CD4-positive, alpha-beta T cell (primary cell): ENCODE data around the gene TGOLN2. TPM values are rescaled to one million over a fixed set of nuclear protein-coding genes. Genes with fewer than 3 reads are reported as not detected.

Experiments used
- ATAC-seq: fragments of 200-7000 bp; cut with Tn5 transposase; one replicate; pipeline ENCODE4 v1.10.0; 2022; ENCODE audit warnings: mild to moderate bottlenecking; ENCODE audit not compliant: poor library complexity
- CTCF ChIA-PET: fragments of 350-600 bp; sonication (Branson Sonifier 250); formaldehyde crosslinking; loops from one replicate; lab custom pipeline; 2021; ENCODE audit warnings: antibody characterized with exemption, inconsistent platforms; lab: Charles Lee
- POLR2A ChIA-PET: fragments of 350-600 bp; sonication (Branson Sonifier 250); formaldehyde crosslinking; loops from one replicate; lab custom pipeline; 2021; ENCODE audit warnings: antibody characterized with exemption, inconsistent platforms; lab: Charles Lee
- DNase-seq, 14 experiments: peaks; one replicate each; pipeline ENCODE4 v3.0.0-alpha.2; 2013 to 2020; ENCODE audit warnings: mixed read lengths in 2 of 14
- H3K27ac ChIP-seq, 2 donors: one replicate each; pipeline versions ENCODE4 v1.5.1 to v1.7.0; 2013; ENCODE audit warnings: low read length in 2 of 2, low read depth in 1 of 2, mild to moderate bottlenecking in 1 of 2
- H3K27me3 ChIP-seq, 2 experiments: 1 replicate in 1 of 2; 2 replicates in 1 of 2; pipeline versions ENCODE4 v1.6.1 to v1.7.0; 2013; ENCODE audit warnings: low read length in 2 of 2, control low read depth in 1 of 2, mild to moderate bottlenecking in 1 of 2, moderate library complexity in 1 of 2; ENCODE audit not compliant: insufficient read depth in 2 of 2, control insufficient read depth in 1 of 2
- H3K36me3 ChIP-seq: one replicate; pipeline ENCODE4 v1.6.1; 2013; ENCODE audit warnings: low read length, control low read depth; ENCODE audit not compliant: insufficient read depth
- H3K4me1 ChIP-seq: one replicate; pipeline ENCODE4 v1.6.1; 2013; ENCODE audit warnings: low read length, control low read depth; ENCODE audit not compliant: insufficient read depth
- H3K4me3 ChIP-seq: one replicate; pipeline ENCODE4 v1.5.1; 2013; ENCODE audit warnings: mild to moderate bottlenecking, low read length, moderate library complexity
- H3K9me3 ChIP-seq, 2 experiments: 1 replicate in 1 of 2; 2 replicates in 1 of 2; pipeline versions ENCODE4 v1.6.1 to v1.7.0; 2013; ENCODE audit warnings: low read length in 2 of 2, mild to moderate bottlenecking in 2 of 2, control low read depth in 1 of 2, moderate library complexity in 1 of 2; ENCODE audit not compliant: control insufficient read depth in 1 of 2, insufficient read depth in 1 of 2
- H3K27ac Mint-ChIP-seq: one replicate; pipeline ENCODE4 v1.8.0; 2020; ENCODE audit warnings: mixed read lengths
- H3K27me3 Mint-ChIP-seq: one replicate; pipeline ENCODE4 v1.8.0; 2021; ENCODE audit warnings: mixed read lengths
- H3K36me3 Mint-ChIP-seq: one replicate; pipeline ENCODE4 v1.8.0; 2021; ENCODE audit warnings: low read depth, mixed read lengths
- H3K4me1 Mint-ChIP-seq: one replicate; pipeline ENCODE4 v1.8.0; 2021; ENCODE audit warnings: low read depth, mixed read lengths
- H3K4me3 Mint-ChIP-seq: one replicate; pipeline ENCODE4 v1.8.0; 2020; ENCODE audit warnings: mild to moderate bottlenecking, mixed read lengths
- H3K9me3 Mint-ChIP-seq: one replicate; pipeline ENCODE4 v1.8.0; 2020; ENCODE audit warnings: mixed read lengths
- intact Hi-C, 2 experiments: fragments of 100-400 bp; cut with DNase I in 1 of 2; cut with micrococcal nuclease in 1 of 2; formaldehyde crosslinking; loops; one replicate each; pipeline versions ENCODE4 v1.15.1 to v1.9.0; 2023 to 2025; cut with DNase I, micrococcal nuclease
- total RNA-seq, 174 experiments: library from RNA in 2 of 174; stranded (reverse) in 2 of 174; gene quantifications; one replicate each; pipeline ENCODE4 v1.2.3 and lab custom pipeline; 2021 to 2026
- TF ChIP-seq, protein P1 (sequence below): fragments of 200-600 bp; IDR thresholded peaks from one replicate; pipeline ENCODE4 v1.8.0; 2022; ENCODE audit warnings: antibody characterized with exemption, mild to moderate bottlenecking

Gene TGOLN2
- total RNA-seq, 2 experiments from 2014 or later: 172 to 175 TPM

DNA sequence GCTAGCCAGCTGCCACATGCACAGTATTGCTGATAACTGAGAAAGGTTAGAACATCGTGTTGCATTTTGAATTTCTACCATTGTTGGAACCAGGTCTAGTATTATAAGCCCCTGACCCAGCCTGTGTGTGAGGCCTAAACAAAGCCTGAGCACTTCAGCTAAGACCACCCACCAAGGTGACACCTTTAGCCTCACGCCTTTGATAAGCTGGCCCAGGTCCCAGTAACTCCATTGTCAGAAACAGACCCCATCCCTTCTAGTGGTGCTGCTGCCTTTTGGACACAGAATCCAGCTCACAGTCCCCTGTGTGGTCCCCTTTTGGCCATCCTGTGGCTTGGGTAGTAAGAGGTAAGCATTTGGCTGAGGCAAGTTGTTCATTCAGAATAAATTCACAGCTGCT, 28.4 kb upstream of the TGOLN2 start:
- POLR2A ChIA-PET: interaction anchor here (5.1 kb wide), 1 partner anchor 30 kb away, joined by 216 read pairs; the partner anchor contains the start of gene TGOLN2
- no peak overlapping the region for H3K27ac Mint-ChIP-seq
- Histone ChIP-seq H3K27ac (no peak overlapping the region), H3K9me3 (no peaks in the 10 kb centered on the region), H3K4me1 (peaks cover 44% of the 10 kb centered on the region), H3K36me3 (peaks cover 38% of the 10 kb centered on the region), H3K4me3 (no peak overlapping the region), H3K27me3 (no peaks in the 10 kb centered on the region)
- no peak for ATAC-seq
- H3K4me1 Mint-ChIP-seq: peaks cover 63% of the 10 kb centered on the region
- H3K36me3 Mint-ChIP-seq: peaks cover 51% of the 10 kb centered on the region
- H3K4me3 Mint-ChIP-seq: no peak overlapping the region
- TF ChIP-seq, protein P1, sequence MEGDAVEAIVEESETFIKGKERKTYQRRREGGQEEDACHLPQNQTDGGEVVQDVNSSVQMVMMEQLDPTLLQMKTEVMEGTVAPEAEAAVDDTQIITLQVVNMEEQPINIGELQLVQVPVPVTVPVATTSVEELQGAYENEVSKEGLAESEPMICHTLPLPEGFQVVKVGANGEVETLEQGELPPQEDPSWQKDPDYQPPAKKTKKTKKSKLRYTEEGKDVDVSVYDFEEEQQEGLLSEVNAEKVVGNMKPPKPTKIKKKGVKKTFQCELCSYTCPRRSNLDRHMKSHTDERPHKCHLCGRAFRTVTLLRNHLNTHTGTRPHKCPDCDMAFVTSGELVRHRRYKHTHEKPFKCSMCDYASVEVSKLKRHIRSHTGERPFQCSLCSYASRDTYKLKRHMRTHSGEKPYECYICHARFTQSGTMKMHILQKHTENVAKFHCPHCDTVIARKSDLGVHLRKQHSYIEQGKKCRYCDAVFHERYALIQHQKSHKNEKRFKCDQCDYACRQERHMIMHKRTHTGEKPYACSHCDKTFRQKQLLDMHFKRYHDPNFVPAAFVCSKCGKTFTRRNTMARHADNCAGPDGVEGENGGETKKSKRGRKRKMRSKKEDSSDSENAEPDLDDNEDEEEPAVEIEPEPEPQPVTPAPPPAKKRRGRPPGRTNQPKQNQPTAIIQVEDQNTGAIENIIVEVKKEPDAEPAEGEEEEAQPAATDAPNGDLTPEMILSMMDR: no peak
- no peaks in the 10 kb centered on the region for H3K9me3 Mint-ChIP-seq
- CTCF ChIA-PET: no interaction called here
- no peak for DNase-seq
- H3K27me3 Mint-ChIP-seq: no peaks in the 10 kb centered on the region
- intact Hi-C loops: loop anchor here (5.0 to 10.0 kb wide), 2 partner anchors 56 to 59 kb away; partner anchors contain the start of genes CAPG (in 2 of the 2) and SH2D6 (in 1 of the 2)

DNA sequence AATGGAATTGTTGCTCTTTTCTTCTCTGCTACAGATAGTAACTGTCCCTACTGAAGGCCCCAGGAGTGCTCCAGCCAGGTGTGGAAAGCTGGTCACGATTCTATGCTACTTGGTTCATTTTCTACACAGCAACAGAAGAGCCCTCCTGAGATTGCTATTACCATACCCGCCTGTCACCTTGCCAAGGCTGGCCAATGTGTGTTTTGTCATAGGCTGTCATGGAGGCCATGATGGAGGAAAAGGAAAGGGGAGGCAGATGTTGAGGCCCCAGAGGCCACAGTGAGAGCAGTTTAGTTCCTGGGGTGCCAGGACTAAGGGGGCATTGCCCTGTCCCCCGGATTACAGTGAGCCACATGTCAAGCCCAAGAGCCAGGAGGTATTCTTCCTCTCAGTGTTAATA, 27.7 kb upstream of the TGOLN2 start:
- CTCF ChIA-PET: interaction anchor here (1.6 kb wide), 1 partner anchor 282 kb away, joined by 3 read pairs; no protein-coding TSS in a partner anchor
- H3K27ac Mint-ChIP-seq: peak overlapping the region; percentile 94
- no peaks in the 10 kb centered on the region for H3K9me3 Mint-ChIP-seq

DNA sequence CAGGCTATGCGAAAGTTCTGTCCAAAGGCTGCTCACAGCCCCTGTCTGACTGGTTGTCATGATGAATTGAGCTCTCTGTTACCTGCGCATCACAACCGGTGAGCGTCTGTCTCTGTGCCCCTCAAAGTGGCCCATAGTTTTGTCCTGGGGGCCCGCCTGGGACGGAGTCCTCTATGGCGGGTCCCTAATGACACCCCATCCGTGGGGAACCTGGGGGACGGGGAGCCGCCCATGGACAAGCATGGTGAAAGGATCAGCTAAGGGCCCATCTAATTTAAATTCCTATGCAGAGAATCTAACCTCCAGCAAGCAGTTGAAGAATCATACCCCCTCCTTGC, 27.3 kb upstream of the TGOLN2 start:
- CTCF ChIA-PET: interaction anchor here (1.6 to 1.7 kb wide), 2 partner anchors 197 to 282 kb away, joined by 3 read pairs; no protein-coding TSS in a partner anchor
- peaks cover 44% of the 10 kb centered on the region for H3K4me1 ChIP-seq
- H3K36me3 Mint-ChIP-seq: peaks cover 53% of the 10 kb centered on the region
- peaks cover 63% of the 10 kb centered on the region for H3K4me1 Mint-ChIP-seq
- no peaks in the 10 kb centered on the region for H3K27me3 ChIP-seq
- H3K4me3 ChIP-seq: peak overlapping the region; percentile 68
- peak overlapping the region; percentile 75 for H3K27ac ChIP-seq
- peak overlapping the region; percentile 94 for H3K27ac Mint-ChIP-seq
- POLR2A ChIA-PET: interaction anchor here (0.7 to 5.1 kb wide), 29 partner anchors 9 to 1086 kb away, joined by 3 to 216 read pairs (median 6); partner anchors contain the start of genes C2orf68, GGCX, KDM3A and MAT2A
- peaks cover 47% of the 10 kb centered on the region for H3K36me3 ChIP-seq
- intact Hi-C loops: loop anchor here (2.0 to 10.0 kb wide), 3 partner anchors 57 to 66 kb away; partner anchors contain the start of genes CAPG (in 2 of the 2) and SH2D6 (in 1 of the 2)
- no peaks in the 10 kb centered on the region for H3K9me3 ChIP-seq
- peak; percentile 6 for ATAC-seq
- no peak for DNase-seq
- TF ChIP-seq, protein P1: no peak
- H3K27me3 Mint-ChIP-seq: no peaks in the 10 kb centered on the region
- H3K9me3 Mint-ChIP-seq: no peaks in the 10 kb centered on the region
- H3K4me3 Mint-ChIP-seq: peak overlapping the region; percentile 99

More for the DNA sequence above, 27.7 kb upstream of the TGOLN2 start:
- POLR2A ChIA-PET: interaction anchor here (0.7 to 5.1 kb wide), 15 partner anchors 28 to 240 kb away, joined by 3 to 216 read pairs (median 7); partner anchors contain the start of genes GGCX, MAT2A, RNF181 and SH2D6
- TF ChIP-seq, protein P1: no peak
- peak overlapping the region; percentile 68 for H3K4me3 ChIP-seq
- H3K36me3 Mint-ChIP-seq: peaks cover 51% of the 10 kb centered on the region
- peaks cover 44% of the 10 kb centered on the region for H3K4me1 ChIP-seq
- H3K27me3 ChIP-seq: no peaks in the 10 kb centered on the region
- DNase-seq (no peak), ATAC-seq (no peak)
- peaks cover 63% of the 10 kb centered on the region for H3K4me1 Mint-ChIP-seq
- intact Hi-C loops: loop anchor here (2.0 to 10.0 kb wide), 3 partner anchors 57 to 65 kb away; partner anchors contain the start of genes CAPG (in 2 of the 2) and SH2D6 (in 1 of the 2)
- peak overlapping the region in 1 of 2 donors; percentile 75 for H3K27ac ChIP-seq
- H3K4me3 Mint-ChIP-seq: peak overlapping the region; percentile 99
- peaks cover 42% of the 10 kb centered on the region for H3K36me3 ChIP-seq
- no peaks in the 10 kb centered on the region for H3K27me3 Mint-ChIP-seq
- no peaks in the 10 kb centered on the region for H3K9me3 ChIP-seq
